HepG2 (cell line): ENCODE data around the gene VASN. TPM values are rescaled to one million over a fixed set of nuclear protein-coding genes. Genes with fewer than 3 reads are reported as not detected.
A peak's percentile ranks its signal among the peaks of the same experiment; 100 is the strongest.

Experiments
- HCFC1 ChIP-seq: fragments of 150-350 bp; IDR thresholded peaks from 2 replicates; pipeline ENCODE4 v1.6.1; 2014; ENCODE audit warnings: low read depth, low read length
- KLF11 ChIP-seq: IDR thresholded peaks from 2 replicates; pipeline ENCODE4 v1.6.1; 2016; ENCODE audit warnings: missing compliant biosample characterization
- NR3C1 ChIP-seq: sonication (generic); formaldehyde crosslinking; IDR thresholded peaks from 2 replicates; pipeline ENCODE4 v1.4.0; 2020; ENCODE audit warnings: missing genetic modification reagents
- ZNF407 ChIP-seq: sonication (generic); formaldehyde crosslinking; IDR thresholded peaks from one replicate; pipeline ENCODE4 v1.5.1; 2020; ENCODE audit warnings: mild to moderate bottlenecking, missing genetic modification reagents; ENCODE audit errors: not compliant biosample characterization
- ZNF770 ChIP-seq: sonication (generic); formaldehyde crosslinking; IDR thresholded peaks from 2 replicates; pipeline ENCODE4 v1.5.0; 2020; ENCODE audit warnings: mild to moderate bottlenecking, missing genetic modification reagents
- ZNF790 ChIP-seq: sonication (generic); formaldehyde crosslinking; IDR thresholded peaks from 2 replicates; pipeline ENCODE4 v1.8.0; 2022; ENCODE audit warnings: missing genetic modification reagents, mild to moderate bottlenecking, borderline replicate concordance
- ZSCAN5A ChIP-seq: sonication (generic); formaldehyde crosslinking; IDR thresholded peaks from 2 replicates; pipeline ENCODE4 v1.8.0; 2022; ENCODE audit warnings: mild to moderate bottlenecking, missing genetic modification reagents, borderline replicate concordance
- polyA plus RNA-seq, 8 experiments: library from polyadenylated mRNA; depleted of rRNA in 3 of 8; stranded (reverse) in 7 of 8; unstranded in 1 of 8; fragments of >200 nt; fragmentation: Illumina TruSeq in 4 of 8; extraction: Trizol in 4 of 8; gene quantifications; 2 replicates each; pipeline versions ENCODE4 v1.2.1 to v1.2.3, GENCODE V29; 2011 to 2016; ENCODE audit warnings: low read depth in 4 of 8, missing spikeins in 1 of 8, mixed read lengths in 1 of 8; ENCODE audit not compliant: insufficient read depth in 1 of 8
- total RNA-seq, 5 experiments: library from RNA; depleted of rRNA; stranded (reverse); fragments of >200 nt; fragmentation: Illumina TruSeq; extraction: Trizol; gene quantifications; 2 replicates each; pipeline ENCODE4 v1.2.3, GENCODE V29; 2016; ENCODE audit warnings: low read depth in 1 of 5
- TF ChIP-seq, protein P1 (sequence below): sonication (generic); formaldehyde crosslinking; IDR thresholded peaks from 2 replicates; pipeline ENCODE4 v1.4.0; 2020; ENCODE audit warnings: mild to moderate bottlenecking, missing genetic modification reagents, borderline replicate concordance

VASN gene
- total and polyA plus RNA-seq, 2 of the 13 experiments (the other 11 are each of a cell fraction or from before 2014, with no cell fraction given): 8.4 to 18.2 TPM

- TF ChIP-seq ZNF407 (CRISPR knock-in tag) (no peak), ZNF790 (CRISPR knock-in tag) (no peak), KLF11 (CRISPR knock-in tag) (no peak), HCFC1 (no peak), ZSCAN5A (CRISPR knock-in tag) (no peak), ZNF770 (CRISPR knock-in tag) (peak; percentile 54; the same call in 1 of the 2 replicates), NR3C1 (CRISPR knock-in tag) (no peak)
- TF ChIP-seq, protein P1, sequence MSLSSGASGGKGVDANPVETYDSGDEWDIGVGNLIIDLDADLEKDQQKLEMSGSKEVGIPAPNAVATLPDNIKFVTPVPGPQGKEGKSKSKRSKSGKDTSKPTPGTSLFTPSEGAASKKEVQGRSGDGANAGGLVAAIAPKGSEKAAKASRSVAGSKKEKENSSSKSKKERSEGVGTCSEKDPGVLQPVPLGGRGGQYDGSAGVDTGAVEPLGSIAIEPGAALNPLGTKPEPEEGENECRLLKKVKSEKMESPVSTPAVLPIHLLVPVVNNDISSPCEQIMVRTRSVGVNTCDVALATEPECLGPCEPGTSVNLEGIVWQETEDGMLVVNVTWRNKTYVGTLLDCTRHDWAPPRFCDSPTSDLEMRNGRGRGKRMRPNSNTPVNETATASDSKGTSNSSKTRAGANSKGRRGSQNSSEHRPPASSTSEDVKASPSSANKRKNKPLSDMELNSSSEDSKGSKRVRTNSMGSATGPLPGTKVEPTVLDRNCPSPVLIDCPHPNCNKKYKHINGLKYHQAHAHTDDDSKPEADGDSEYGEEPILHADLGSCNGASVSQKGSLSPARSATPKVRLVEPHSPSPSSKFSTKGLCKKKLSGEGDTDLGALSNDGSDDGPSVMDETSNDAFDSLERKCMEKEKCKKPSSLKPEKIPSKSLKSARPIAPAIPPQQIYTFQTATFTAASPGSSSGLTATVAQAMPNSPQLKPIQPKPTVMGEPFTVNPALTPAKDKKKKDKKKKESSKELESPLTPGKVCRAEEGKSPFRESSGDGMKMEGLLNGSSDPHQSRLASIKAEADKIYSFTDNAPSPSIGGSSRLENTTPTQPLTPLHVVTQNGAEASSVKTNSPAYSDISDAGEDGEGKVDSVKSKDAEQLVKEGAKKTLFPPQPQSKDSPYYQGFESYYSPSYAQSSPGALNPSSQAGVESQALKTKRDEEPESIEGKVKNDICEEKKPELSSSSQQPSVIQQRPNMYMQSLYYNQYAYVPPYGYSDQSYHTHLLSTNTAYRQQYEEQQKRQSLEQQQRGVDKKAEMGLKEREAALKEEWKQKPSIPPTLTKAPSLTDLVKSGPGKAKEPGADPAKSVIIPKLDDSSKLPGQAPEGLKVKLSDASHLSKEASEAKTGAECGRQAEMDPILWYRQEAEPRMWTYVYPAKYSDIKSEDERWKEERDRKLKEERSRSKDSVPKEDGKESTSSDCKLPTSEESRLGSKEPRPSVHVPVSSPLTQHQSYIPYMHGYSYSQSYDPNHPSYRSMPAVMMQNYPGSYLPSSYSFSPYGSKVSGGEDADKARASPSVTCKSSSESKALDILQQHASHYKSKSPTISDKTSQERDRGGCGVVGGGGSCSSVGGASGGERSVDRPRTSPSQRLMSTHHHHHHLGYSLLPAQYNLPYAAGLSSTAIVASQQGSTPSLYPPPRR: peak; percentile 47; the same call in 1 of the 2 replicates
Observed at GRCh38 chr16:4371357-4372000, at the start of gene VASN (continued).
